ENCODE measurements around the gene ST6GAL1.

- TF ChIP-seq EZH2 (IDR thresholded peaks at IDR 0.05; ENCODE audit: low read depth) (no peak), CTCF (conservative IDR thresholded peaks at IDR 0.05) (no peak)
Measured at GRCh38 chr3:187068787-187069186, 138.5 kb downstream of the ST6GAL1 start.

All from PC-9 (cell line).